GM18867 (cell line): ENCODE measurements around the gene SEMA4B.
"Not testable (repeated sequence)": the region's sequence is repeated elsewhere in the genome, so short reads cannot be mapped to it uniquely, and the experiment has no call there.

Source experiments
- ATAC-seq: cut with Tn5 transposase; IDR thresholded peaks from one replicate; pipeline ENCODE4 v1.9.1; 2021; ENCODE audit warnings: mild to moderate bottlenecking, moderate library complexity; ENCODE audit not compliant: unreplicated experiment

Gene SEMA4B

DNA sequence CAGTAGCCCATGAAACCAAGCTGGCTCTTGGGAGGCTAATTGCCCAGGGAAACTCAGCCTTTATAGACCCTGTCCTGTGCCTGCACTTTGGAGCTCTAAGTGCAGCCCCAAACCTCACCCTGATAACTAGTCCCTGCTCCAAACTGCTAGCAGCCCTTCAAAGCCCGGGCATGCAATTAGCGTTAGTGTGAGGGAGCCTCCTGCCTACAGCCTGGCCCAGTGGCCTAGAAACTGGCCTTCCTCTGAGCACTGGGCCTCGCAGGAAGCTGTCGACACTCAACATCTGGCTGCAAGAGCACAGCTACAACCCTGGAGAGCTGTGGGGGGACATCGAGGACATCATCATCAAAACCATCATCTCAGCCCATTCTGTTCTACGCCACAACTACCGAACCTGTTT lies 56.6 kb downstream of the SEMA4B start:
- ATAC-seq = no peak

DNA sequence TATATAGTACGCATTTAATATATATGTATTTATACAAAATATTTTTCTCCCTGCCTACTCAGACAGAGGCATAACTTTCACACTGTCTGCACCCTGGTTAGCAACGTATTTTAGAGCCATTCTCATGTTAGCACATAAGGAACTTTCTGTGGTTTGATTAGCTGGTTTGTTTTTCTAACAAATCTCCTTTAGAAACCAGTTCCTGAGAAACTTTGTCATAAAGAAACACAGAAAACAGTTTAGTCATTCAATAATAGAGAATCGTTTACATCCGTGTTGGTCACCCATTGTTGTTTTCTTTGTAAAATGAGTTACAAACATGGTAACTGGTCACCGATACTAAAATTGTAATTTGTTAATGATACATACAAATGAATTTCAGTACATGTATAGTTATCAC lies 58.4 kb downstream of the SEMA4B start:
- ATAC-seq = peak; percentile 71

DNA sequence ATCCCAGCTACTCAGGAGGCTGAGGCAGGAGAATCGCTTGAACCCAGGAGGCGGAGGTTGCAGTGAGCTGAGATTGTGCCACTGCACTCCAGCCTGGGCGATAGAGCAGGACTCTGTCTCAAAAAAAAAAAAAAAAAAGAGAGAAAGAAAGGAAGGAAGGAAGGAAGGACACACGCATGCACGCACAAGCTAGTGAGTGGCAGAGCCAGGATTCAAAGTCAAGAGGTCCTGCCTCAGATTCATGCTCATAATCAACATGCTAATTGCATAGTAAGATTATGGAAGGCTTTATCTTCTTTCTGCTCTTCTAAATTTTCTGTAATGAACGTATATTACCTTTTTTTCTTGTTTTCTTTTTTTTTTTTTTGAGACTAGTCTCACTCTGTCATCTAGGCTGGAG lies 59.6 kb downstream of the SEMA4B start:
- ATAC-seq = not testable (repeated sequence)

DNA sequence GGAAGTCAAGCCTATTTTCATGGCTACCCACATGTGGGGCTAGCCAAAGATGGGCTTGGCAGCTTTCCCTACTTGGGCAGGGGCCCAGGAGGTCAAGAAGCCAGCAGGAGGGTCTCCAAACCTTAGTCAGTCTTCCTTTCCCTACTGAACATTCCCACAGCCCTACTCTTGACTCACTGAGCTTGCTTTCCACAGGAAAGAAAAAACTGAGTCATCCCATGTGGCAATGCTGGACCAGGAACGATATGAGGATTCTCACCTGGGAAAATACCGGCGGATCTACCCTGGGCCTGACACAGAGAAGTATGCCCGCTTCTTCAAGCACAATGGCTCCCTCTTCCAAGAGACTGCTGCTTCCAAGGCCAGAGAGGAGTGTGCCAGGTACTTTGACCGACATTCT lies 60.7 kb downstream of the SEMA4B start:
- ATAC-seq = no peak

DNA sequence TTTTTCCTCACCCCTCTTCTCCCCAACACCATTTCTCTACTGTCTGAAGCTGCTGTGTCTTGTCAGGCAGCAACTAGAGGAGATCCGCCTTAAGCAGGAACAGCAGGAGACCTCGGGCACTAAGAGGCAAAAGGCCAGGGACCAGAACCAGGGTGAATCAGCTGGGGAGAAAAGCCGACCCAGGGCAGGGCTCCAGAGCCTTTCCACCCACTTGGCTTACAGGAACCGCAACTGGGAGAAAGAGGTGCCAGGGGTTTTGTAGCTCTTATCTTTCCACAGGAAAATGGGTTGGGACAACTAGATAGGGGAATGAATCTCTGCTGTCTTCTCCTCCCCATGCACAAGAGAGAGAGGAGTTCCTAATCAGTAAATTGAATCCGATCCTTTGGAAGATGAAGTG lies 61.3 kb downstream of the SEMA4B start:
- ATAC-seq = no peak

DNA sequence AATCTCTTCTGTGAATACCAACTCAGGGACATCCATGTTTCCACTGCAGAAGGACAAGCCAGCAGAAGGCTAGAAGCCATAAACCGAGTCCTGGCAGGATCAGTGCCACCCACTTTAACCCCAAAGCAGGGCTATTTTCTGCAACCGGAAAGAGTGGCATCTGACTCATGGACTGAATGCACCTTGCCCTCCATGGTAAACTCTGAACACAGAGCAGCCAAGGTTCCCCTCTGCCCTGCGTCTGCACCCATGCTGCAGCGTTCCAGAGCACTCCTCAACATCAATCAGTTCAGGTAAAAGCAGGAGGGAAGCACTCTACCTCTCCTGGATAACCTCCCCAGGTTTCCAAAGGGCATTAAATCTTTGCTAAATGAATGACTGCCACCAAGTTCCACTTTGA lies 63.5 kb downstream of the SEMA4B start:
- no peak for ATAC-seq

DNA sequence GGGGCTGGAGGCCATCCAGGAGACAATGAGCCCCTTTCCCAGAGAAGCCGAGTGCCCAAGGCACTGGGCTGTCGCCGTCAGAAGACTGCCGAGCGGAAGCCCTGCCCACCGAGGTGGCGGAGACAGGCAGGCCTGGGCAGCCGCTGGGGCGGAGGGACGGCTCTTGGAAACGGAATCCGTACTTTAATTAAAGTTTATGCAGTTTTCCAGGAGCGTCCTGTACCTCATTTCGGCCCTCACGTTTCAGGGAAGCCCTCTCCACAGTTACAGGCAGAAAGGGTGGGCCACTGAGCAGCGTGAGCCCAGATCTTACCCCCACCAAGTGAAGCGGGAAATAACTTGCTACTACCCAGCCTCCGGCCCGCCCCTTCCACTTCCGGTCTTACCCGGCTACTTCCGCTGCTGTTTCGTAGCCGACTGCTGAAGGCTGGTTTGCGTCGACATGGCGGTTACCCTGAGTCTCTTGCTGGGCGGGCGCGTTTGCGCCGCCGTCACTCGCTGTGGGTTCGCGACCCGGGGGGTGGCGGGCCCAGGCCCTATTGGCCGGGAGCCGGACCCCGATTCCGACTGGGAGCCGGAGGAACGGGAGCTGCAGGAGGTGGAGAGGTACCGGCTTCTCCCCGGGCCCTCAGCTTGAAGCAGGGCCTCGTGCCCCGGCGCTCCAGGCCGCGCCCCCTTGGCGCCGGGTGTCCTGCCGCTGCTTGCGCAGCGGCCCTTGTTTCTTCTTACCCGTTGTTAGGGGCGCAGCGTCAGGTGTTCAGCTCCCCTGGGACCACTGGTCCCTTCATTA lies 64.3 kb downstream of the SEMA4B start, which contains the start of gene NGRN:
Gene NGRN (plus strand): TSS at position 402 of the 790 bp plus-strand sequence. CDS start 41 bp downstream, at position 443.
- peak; percentile 91 for ATAC-seq

DNA sequence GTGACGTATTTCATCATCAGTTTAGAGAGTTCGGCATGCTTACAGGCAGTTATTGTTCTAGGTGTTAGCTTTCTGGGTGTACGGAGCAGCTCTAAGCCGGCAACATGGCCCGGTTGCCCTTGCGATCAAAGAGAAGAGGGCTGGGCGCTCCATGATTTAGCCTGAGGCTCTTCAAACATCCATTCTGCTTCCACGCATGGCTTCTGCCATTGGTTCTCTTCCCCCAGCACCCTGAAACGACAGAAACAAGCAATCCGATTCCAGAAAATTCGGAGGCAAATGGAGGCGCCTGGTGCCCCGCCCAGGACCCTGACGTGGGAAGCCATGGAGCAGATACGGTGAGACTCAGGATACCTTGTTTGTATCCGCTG lies 64.9 kb downstream of the SEMA4B start:
- no peak for ATAC-seq

DNA sequence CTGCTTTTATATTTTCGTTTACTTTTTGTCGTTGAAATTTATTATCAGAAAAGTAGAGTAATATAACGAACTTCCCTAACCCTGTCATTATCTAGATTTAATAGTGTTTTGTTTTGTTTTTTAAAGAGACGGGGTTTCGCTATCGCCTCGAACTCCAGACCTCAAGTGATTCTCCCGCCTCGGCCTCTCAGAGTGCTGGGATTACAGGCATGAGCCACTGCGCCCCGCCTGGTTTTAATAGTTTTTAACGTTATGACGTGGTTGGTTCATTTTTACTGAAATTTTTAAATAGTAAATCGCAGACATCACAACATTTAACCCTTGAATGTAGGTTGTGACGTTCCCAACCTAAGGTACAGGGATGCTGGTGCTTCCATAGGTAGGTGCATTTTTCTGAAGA lies 65.4 kb downstream of the SEMA4B start:
- ATAC-seq = no peak

DNA sequence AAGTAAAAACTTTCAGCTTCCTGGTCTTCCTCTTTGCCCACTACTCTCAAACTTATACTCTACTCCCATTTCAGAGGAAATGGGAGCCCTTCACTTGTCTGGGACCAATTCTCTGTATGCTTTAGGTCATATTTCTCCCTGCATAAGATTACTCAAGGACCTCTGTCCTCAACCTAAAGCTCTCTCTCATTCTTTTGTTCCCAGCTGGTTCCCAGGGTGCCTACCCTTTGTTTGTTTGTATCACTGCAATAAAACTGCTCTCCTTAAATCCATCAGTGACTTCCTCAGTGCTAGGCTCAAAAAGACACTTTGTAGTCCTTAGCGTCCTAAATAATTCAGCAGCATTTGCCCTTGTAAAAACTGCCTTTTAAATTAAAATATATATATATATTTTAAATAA lies 67.3 kb downstream of the SEMA4B start:
- ATAC-seq = no peak

DNA sequence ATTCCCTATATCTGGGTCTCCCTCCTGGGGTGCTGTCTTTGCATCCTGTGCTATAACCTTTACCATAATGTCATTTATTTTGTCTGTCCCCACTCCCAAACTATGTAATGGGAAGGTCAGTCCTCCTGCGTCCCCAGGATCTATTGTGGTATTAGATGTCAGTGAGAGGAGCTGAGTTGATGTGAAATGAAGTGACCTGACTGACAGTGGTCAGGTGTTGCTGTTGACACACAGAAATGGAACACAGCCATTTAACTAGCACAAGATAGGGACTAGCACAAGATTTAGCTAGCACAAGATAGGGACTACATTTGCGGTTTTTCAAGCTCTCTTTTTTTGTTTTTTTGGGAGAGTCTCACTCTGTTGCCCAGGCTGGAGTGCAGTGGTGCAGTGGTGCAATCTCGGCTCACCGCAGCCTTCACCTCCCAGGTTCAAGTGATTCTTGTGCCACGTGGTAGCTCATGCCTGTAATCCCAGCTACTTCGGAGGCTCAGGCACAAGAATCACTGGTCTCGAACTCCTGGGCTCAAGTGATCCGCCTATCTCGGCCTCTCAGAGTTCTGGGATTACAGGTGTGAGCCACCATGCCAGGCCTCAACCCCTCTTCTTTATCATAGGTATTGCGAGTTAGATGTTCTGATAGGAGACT lies 69.5 kb downstream of the SEMA4B start:
- no peak for ATAC-seq

DNA sequence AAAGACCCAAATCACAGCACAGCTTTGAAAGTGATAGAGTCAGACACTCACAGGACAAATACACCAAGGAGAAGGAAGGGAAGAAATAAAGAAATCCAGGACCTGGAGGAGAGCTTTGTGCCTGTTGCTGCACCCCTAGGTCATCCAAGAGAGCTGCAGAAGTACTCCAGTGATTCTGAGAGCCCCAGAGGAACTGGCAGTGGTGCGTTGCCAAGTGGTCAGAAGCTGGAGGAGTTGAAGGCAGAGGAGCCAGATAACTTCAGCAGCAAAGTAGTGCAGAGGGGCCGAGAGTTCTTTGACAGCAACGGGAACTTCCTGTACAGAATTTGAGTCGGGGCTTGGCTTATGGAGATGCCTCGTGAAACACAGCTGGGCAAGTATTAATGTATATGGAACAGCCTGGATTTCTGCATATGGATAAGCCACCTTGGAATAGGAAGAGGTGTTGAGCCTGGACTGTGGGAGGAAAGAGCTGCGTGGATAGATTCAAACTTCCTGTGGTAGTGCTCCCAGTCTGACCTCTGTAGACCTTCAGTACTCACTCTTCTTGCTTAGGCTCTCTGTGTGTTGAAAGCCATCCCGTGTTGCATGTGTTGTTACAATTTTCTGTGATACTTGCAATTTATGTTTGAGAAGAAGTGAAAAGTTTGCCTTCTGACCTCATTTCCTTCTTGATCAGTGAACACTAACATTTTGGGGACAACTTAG lies 70.5 kb downstream of the SEMA4B start:
- no peak for ATAC-seq

DNA sequence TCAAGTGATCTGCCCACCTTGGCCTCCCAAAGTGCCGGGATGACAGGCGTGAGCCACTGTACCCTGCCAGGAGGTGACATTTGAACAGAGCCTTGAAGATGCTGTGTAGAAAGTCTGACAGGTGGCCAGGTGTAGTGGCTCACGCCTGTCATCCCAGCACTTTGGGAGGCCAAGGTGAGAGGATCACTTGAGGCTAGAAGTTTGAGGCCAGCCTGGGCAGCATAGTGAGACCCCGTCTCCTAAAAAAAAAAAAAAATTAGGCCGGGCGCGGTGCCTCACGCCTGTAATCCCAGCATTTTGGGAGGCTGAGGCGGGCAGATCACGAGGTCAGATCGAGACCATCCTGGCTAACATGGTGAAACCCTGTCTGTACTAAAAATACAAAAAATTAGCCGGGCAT lies 77.3 kb downstream of the SEMA4B start:
- ATAC-seq = not testable (repeated sequence)
